Endothelial cell of umbilical vein (primary cell): Measurements from ENCODE around the gene TUBB4A.

Experiments used
- CTCF ChIP-seq, 2 donors: IDR thresholded peaks; 1 replicate in 1 of 2; 2 replicates in 1 of 2; pipeline ENCODE4 v1.5.1; 2011; ENCODE audit warnings: low read length in 2 of 2, mild to moderate bottlenecking in 2 of 2, moderate library complexity in 2 of 2, control low read depth in 1 of 2, inconsistent platforms in 1 of 2, low read depth in 1 of 2; ENCODE audit not compliant: insufficient read depth in 1 of 2; ENCODE audit errors: extremely low read depth in 1 of 2
- EZH2 ChIP-seq: IDR thresholded peaks from 2 replicates; pipeline ENCODE4 v1.6.1; 2012; ENCODE audit warnings: borderline replicate concordance, low read depth, mild to moderate bottlenecking, moderate library complexity, low read length, inconsistent platforms; ENCODE audit not compliant: severe bottlenecking
- GATA2 ChIP-seq: IDR thresholded peaks from 2 replicates; pipeline ENCODE4 v1.7.0; 2011; ENCODE audit warnings: low read depth, mild to moderate bottlenecking, moderate library complexity, mixed read lengths, low read length; ENCODE audit not compliant: insufficient read length, insufficient read depth
- JUN ChIP-seq: IDR thresholded peaks from 2 replicates; pipeline ENCODE4 v1.6.1; 2011; ENCODE audit warnings: borderline replicate concordance, low read depth; ENCODE audit not compliant: insufficient read length, insufficient read depth
- MAX ChIP-seq: IDR thresholded peaks from 2 replicates; pipeline ENCODE4 v1.6.1; 2011; ENCODE audit not compliant: insufficient read depth, insufficient read length
- POLR2A ChIP-seq: IDR thresholded peaks from 2 replicates; pipeline ENCODE4 v1.6.1; 2012; ENCODE audit warnings: low read depth, mild to moderate bottlenecking, control low read depth, low read length
- POLR2AphosphoS5 ChIP-seq: IDR thresholded peaks from 2 replicates; pipeline ENCODE4 v1.6.1; 2012; ENCODE audit warnings: low read depth, mild to moderate bottlenecking, control low read depth, low read length, moderate library complexity; ENCODE audit not compliant: insufficient read depth

GRCh38 chr19:6452899-6453298, 49.2 kb downstream of the TUBB4A start:
- TF ChIP-seq POLR2A (no peak), CTCF (IDR thresholded peaks at IDR 0.05; ENCODE audit: extremely low read depth in 1 of 2, insufficient read depth in 1 of 2, low read depth in 1 of 2, low read length in 2 of 2) (no peak), EZH2 (no peak), POLR2AphosphoS5 (no peak), JUN (no peak), MAX (no peak), GATA2 (no peak)
